Vagina (tissue), 2 donors: ENCODE measurements around the gene NTSR1. TPM values are rescaled to one million over a fixed set of nuclear protein-coding genes. Genes with fewer than 3 reads are reported as not detected.

ENCODE experiments used
- DNase-seq, 2 donors: peaks; one replicate each; pipeline ENCODE4 v3.0.0-alpha.2; 2017; ENCODE audit errors: extremely low spot score in 2 of 2
- H3K27ac ChIP-seq: fragments of 200-600 bp; sonication (generic); one replicate; pipeline ENCODE4 v1.5.1; 2019
- H3K27me3 ChIP-seq: fragments of 200-600 bp; sonication (generic); one replicate; pipeline ENCODE4 v1.5.1; 2019
- H3K36me3 ChIP-seq, 2 donors: fragments of 200-600 bp; sonication (generic); one replicate each; pipeline ENCODE4 v1.5.1; 2017 to 2019
- H3K4me1 ChIP-seq: fragments of 200-600 bp; sonication (generic); one replicate; pipeline ENCODE4 v1.5.1; 2019
- H3K4me3 ChIP-seq, 2 donors: fragments of 200-600 bp; sonication (generic); 1 replicate in 1 of 2; 2 replicates in 1 of 2; pipeline ENCODE4 v1.5.1; 2016 to 2019
- H3K9me3 ChIP-seq: fragments of 200-600 bp; sonication (generic); one replicate; pipeline ENCODE4 v1.5.1; 2019
- POLR2A ChIP-seq, 2 donors: fragments of 450-650 bp; IDR thresholded peaks; one replicate each; pipeline ENCODE4 v1.6.1; 2017; ENCODE audit warnings: antibody characterized with exemption in 2 of 2, mild to moderate bottlenecking in 2 of 2, moderate library complexity in 2 of 2
- POLR2AphosphoS5 ChIP-seq, 2 donors: sonication (generic); formaldehyde crosslinking; IDR thresholded peaks; one replicate each; pipeline ENCODE4 v1.9.0; 2017; ENCODE audit warnings: antibody characterized with exemption in 2 of 2, mild to moderate bottlenecking in 2 of 2, low read depth in 1 of 2; ENCODE audit not compliant: insufficient read depth in 1 of 2
- intact Hi-C: fragments of 100-400 bp; cut with DNase I; formaldehyde crosslinking; loops from one replicate; pipeline ENCODE4 v1.15.1; 2023
- total RNA-seq: library from RNA; depleted of rRNA; stranded (reverse); fragments of >200 nt; gene quantifications from one replicate; pipeline ENCODE4 v1.2.3, GENCODE V29; 2016
- TF ChIP-seq, protein P1 (sequence below), 3 experiments: fragments of 450-650 bp in 2 of 3; fragments of 200-600 bp in 1 of 3; sonication (generic) in 1 of 3; IDR thresholded peaks; one replicate each; pipeline ENCODE4 v1.5.1; 2017 to 2019; ENCODE audit warnings: antibody characterized with exemption in 3 of 3, mild to moderate bottlenecking in 2 of 3, moderate library complexity in 2 of 3

The NTSR1 gene
- total RNA-seq, 1 donor from 2014 or later = 0.49 TPM

DNA sequence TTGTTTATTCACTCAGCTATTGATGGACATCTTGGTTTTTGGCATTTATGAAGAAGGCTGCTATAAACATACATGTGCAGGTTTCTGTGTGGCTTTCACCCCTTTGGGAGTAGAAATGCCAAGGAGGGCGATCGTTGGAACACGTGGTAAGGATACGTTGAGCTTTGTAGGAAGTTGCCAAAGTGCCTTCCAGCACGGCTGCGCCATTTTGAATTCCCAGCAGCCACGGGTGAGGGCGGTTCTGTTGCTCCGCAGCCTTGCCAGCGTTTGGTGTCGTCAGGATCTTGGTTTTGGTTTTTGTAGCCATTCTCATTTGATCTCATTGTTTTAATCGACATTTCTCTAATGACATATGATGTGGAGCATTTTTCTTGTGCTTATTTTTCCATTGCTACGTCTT is 21.8 kb downstream of the NTSR1 start:
- intact Hi-C loops = no loop called here
- H3K4me3 ChIP-seq = no peak overlapping the region
- no peaks in the 10 kb centered on the region for H3K4me1 ChIP-seq
- H3K36me3 ChIP-seq = no peaks in the 10 kb centered on the region
- no peaks in the 10 kb centered on the region for H3K27me3 ChIP-seq
- DNase-seq = no peak
- TF ChIP-seq POLR2A (IDR thresholded peaks at IDR 0.05) = no peak
- TF ChIP-seq, protein P1, sequence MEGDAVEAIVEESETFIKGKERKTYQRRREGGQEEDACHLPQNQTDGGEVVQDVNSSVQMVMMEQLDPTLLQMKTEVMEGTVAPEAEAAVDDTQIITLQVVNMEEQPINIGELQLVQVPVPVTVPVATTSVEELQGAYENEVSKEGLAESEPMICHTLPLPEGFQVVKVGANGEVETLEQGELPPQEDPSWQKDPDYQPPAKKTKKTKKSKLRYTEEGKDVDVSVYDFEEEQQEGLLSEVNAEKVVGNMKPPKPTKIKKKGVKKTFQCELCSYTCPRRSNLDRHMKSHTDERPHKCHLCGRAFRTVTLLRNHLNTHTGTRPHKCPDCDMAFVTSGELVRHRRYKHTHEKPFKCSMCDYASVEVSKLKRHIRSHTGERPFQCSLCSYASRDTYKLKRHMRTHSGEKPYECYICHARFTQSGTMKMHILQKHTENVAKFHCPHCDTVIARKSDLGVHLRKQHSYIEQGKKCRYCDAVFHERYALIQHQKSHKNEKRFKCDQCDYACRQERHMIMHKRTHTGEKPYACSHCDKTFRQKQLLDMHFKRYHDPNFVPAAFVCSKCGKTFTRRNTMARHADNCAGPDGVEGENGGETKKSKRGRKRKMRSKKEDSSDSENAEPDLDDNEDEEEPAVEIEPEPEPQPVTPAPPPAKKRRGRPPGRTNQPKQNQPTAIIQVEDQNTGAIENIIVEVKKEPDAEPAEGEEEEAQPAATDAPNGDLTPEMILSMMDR (IDR thresholded peaks at IDR 0.05) = no peak
- no peak for TF ChIP-seq POLR2AphosphoS5 (IDR thresholded peaks at IDR 0.05; ENCODE audit: insufficient read depth in 1 of 2, low read depth in 1 of 2)
- no peak overlapping the region for H3K27ac ChIP-seq
- H3K9me3 ChIP-seq = no peaks in the 10 kb centered on the region

DNA sequence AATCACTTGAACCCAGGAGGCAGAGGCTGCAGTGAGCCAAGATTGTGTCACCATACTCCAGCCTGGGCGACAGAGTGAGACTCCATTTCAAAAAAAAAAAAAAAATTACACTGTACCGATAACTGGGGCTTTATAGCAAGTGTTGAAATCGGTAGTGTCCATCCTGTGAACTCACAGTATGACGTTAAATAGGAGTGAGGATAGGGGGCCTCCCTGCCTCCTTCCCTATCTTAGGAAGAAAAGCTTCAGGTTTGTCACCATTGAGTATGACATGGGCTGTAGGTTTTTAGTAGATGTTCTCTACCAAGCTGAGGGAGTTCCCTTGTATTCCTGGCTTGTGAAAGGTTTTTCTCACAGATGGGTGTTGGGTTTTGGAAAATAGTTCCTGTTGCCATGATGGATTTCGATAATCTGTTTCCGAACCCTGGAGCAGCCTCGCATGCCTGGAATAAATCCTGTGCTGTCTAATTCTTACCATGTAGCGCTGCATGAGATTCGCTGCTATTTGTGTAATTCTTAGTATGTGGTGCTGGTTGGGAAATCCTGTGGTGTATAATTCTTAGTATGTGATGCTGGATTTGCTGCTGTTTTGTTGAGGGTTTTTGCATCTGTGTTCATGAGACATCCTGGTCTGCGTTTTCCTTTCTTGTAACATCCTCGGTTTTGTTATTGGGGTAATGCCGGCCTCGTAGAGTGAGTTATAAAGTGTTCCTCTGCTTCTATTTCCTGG is 23.6 kb downstream of the NTSR1 start:
- H3K4me3 ChIP-seq = no peak overlapping the region
- H3K36me3 ChIP-seq = no peaks in the 10 kb centered on the region
- no peaks in the 10 kb centered on the region for H3K4me1 ChIP-seq
- no peak for DNase-seq
- H3K9me3 ChIP-seq = no peaks in the 10 kb centered on the region
- H3K27ac ChIP-seq = no peak overlapping the region
- TF ChIP-seq POLR2AphosphoS5 (IDR thresholded peaks at IDR 0.05; ENCODE audit: insufficient read depth in 1 of 2, low read depth in 1 of 2) (no peak), POLR2A (IDR thresholded peaks at IDR 0.05) (no peak)
- TF ChIP-seq, protein P1 (IDR thresholded peaks at IDR 0.05) = no peak
- intact Hi-C loops = no loop called here
- no peaks in the 10 kb centered on the region for H3K27me3 ChIP-seq

DNA sequence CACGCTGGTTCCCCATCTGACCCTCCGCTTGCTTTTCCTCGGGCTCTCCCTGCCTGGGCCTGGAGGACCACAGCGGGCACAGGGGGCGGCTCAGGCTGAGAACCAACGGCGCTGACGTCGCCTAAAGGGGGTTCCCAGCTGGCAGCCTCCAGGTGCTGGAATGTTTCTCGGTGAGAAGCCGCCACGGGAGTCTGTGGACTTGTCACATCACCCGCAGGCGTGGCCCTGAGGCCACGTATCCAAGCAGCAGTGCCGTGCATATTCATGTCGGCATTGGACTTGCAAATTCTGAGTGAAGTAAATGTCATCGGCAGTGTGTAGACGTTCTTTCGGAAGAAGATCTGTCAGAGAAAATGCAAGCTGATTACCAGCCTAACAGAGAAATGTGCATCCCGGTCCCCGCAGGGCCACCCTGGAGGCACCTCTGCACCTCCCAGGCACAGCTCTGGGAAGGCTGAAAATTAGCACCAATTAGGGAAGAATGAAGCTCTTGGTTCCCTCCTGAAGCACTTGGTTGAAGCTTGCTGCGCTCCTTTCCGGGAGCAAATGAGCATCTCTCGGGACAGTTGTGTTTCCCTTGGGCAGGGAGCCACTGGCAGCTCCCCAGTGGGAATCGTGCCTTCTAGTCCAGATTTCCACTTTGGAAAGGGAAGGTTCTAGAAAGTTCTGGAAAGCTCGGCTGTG is 24.3 kb downstream of the NTSR1 start:
- TF ChIP-seq, protein P1 (IDR thresholded peaks at IDR 0.05) = no peak
- TF ChIP-seq POLR2A (IDR thresholded peaks at IDR 0.05) (no peak), POLR2AphosphoS5 (IDR thresholded peaks at IDR 0.05; ENCODE audit: insufficient read depth in 1 of 2, low read depth in 1 of 2) (no peak)
- Histone ChIP-seq H3K36me3 (no peaks in the 10 kb centered on the region), H3K27me3 (no peaks in the 10 kb centered on the region), H3K9me3 (no peaks in the 10 kb centered on the region), H3K27ac (no peak overlapping the region), H3K4me3 (no peak overlapping the region), H3K4me1 (no peaks in the 10 kb centered on the region)
- DNase-seq = no peak
- intact Hi-C loops = no loop called here

DNA sequence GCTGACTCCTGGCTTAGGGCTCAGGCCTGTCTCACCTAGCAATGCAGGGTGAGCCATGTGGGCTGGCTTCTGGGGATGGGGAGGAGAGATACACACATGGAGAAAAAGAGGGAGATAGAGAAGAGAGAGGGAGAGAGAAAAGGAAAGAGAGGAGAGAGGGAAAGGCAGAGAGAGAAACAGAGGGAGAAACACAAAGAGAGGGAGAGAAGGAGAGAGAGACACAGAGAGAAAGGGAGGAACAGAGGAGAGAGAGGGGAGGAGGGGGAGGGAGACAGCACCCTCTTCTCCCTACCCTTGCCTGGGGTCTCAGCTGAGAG is 24.8 kb downstream of the NTSR1 start:
- TF ChIP-seq, protein P1 (IDR thresholded peaks at IDR 0.05) = no peak
- TF ChIP-seq POLR2AphosphoS5 (IDR thresholded peaks at IDR 0.05; ENCODE audit: insufficient read depth in 1 of 2, low read depth in 1 of 2) = no peak
- no peak for TF ChIP-seq POLR2A (IDR thresholded peaks at IDR 0.05)
- DNase-seq = no peak
- H3K27me3 ChIP-seq = no peaks in the 10 kb centered on the region
- H3K9me3 ChIP-seq = no peaks in the 10 kb centered on the region
- no peak overlapping the region for H3K27ac ChIP-seq
- intact Hi-C loops = no loop called here
- no peaks in the 10 kb centered on the region for H3K36me3 ChIP-seq
- no peaks in the 10 kb centered on the region for H3K4me1 ChIP-seq
- H3K4me3 ChIP-seq = no peak overlapping the region

DNA sequence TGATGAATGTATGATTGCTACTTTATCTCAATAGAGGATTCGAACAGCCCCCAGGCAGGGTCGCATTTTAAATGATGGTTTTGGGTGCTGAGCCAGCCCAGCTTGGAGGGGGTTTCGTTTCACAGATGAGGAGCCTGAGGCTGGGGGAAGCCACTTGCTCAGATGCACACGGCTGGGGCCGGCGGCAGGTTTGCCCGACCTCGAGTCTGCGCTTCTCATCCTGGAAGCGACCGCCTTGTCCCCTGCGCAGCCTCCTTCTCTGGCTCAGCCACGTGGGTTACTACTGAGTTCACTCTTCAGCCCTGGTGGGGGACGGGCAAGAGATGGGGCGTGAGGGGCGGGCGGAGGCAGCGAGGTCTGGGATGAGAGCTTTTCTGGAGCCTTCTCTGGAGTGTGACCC is 25.3 kb downstream of the NTSR1 start:
- Histone ChIP-seq H3K27me3 (no peaks in the 10 kb centered on the region), H3K9me3 (no peaks in the 10 kb centered on the region), H3K4me3 (no peak overlapping the region), H3K36me3 (no peaks in the 10 kb centered on the region), H3K4me1 (no peaks in the 10 kb centered on the region), H3K27ac (no peak overlapping the region)
- intact Hi-C loops = no loop called here
- TF ChIP-seq POLR2A (IDR thresholded peaks at IDR 0.05) (no peak), POLR2AphosphoS5 (IDR thresholded peaks at IDR 0.05; ENCODE audit: insufficient read depth in 1 of 2, low read depth in 1 of 2) (no peak)
- TF ChIP-seq, protein P1 (IDR thresholded peaks at IDR 0.05) = no peak
- no peak for DNase-seq
